Lower leg skin (tissue), 3 donors: ENCODE data around the gene SDK1.

Experiments used
- CTCF ChIP-seq, 3 donors: fragments of 450-650 bp; IDR thresholded peaks; one replicate each; pipeline ENCODE4 v1.5.1; 2016; ENCODE audit warnings: antibody characterized with exemption in 3 of 3, mild to moderate bottlenecking in 3 of 3, moderate library complexity in 2 of 3
- POLR2A ChIP-seq, 2 donors: fragments of 450-650 bp; IDR thresholded peaks; one replicate each; pipeline ENCODE4 v1.6.1; 2016 to 2017; ENCODE audit warnings: antibody characterized with exemption in 2 of 2, mild to moderate bottlenecking in 1 of 2, moderate library complexity in 1 of 2

- TF ChIP-seq CTCF (IDR thresholded peaks at IDR 0.05) (no peak), POLR2A (IDR thresholded peaks at IDR 0.05) (no peak)
Measured at GRCh38 chr7:3767917-3768777, 467.1 kb downstream of the SDK1 start.
